HG02981 (cell line): ENCODE data around the gene ZNF575.

Experiments used
- ATAC-seq: cut with Tn5 transposase; IDR thresholded peaks from one replicate; pipeline ENCODE4 v1.9.1; 2021; ENCODE audit warnings: mild to moderate bottlenecking, moderate library complexity; ENCODE audit not compliant: unreplicated experiment

Gene ZNF575

DNA sequence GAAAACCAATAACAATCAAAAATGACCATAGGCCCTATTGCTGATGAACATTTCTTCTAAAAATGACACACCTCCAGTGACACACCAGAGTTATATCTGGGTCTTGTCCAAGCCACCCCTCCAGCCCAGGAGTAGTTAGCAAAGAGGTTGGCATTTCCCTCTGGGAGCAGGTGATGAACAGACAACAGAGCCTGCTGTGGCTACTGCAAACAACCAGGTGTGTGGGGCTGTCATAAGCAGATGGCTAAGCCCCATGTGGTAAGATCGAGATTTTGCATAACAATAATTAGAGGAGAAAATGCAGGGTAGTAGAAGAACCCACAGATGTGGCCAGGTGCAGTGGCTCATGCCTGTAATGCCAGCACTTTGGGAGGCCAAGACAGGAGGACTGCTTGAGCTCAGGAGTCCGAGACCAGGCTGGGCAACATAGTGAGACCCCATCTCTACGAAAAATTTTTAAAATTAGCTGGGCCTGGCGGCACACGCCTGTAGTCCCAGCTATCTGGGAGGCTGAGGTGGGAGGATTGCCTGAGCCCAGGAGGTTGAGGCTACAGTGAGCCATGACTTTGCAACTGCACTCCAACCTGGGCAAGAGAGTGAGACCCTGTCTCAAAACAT is 37.3 kb downstream of the ZNF575 start:
- ATAC-seq: no peak

DNA sequence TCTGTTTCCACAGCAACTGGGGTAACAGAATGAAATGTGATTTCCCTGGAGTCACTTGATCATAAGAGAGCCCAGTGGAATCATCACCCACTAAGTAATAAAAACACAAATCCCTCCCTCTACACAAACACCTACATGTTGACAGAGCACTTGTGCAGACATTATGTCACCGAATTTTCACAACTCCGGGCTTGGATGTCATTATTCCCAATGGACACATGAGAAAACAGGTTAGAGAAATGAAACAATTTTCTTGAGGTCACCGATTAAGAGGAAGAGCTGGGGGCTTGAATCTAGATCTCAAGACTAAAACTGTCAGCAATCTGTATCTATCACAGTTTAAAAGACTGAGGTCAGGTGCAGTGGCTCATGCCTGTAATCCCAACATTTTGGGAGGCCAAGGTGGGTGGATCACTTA is 39.2 kb downstream of the ZNF575 start:
- no peak for ATAC-seq

GRCh38 chr19:43574424-43575155 is 41.6 kb downstream of the ZNF575 start:
- ATAC-seq: no peak

- ATAC-seq: peak; percentile 97
Observed at GRCh38 chr19:43575156-43575950, 42.4 kb downstream of the ZNF575 start, which contains the start of the genes PINLYP and XRCC1. Gene PINLYP (plus strand): TSS chr19:43575801. CDS start chr19:43577192, 1,391 bp downstream. Gene XRCC1 (minus strand): TSS chr19:43575527. CDS start chr19:43575458, 69 bp downstream.

- ATAC-seq: peak; percentile 4
Observed at GRCh38 chr19:43575955-43576878, 43.2 kb downstream of the ZNF575 start.

DNA sequence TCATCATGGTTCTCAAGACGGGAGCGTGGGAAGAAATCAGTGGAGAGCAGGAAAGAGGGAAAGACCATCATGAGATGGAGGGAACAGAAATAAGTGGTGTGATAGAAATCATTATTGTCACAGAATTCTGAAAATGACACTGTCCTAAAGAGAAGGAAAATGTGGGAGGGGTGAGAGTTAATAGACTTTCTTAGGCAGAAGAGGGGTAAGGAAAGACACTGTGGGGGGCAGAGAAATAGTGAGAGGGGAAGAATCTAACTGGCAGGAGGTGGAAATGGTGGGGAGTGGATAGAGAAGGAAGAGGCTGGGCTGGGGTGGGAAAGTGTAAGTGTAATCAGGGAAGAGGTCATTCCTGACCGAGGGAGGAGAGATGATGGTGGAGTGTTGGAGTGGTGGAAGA is 45.8 kb downstream of the ZNF575 start:
- ATAC-seq: no peak

GRCh38 chr19:43581467-43581866 is 48.5 kb downstream of the ZNF575 start:
- ATAC-seq: no peak

GRCh38 chr19:43582495-43582894 is 49.5 kb downstream of the ZNF575 start:
- no peak for ATAC-seq

DNA sequence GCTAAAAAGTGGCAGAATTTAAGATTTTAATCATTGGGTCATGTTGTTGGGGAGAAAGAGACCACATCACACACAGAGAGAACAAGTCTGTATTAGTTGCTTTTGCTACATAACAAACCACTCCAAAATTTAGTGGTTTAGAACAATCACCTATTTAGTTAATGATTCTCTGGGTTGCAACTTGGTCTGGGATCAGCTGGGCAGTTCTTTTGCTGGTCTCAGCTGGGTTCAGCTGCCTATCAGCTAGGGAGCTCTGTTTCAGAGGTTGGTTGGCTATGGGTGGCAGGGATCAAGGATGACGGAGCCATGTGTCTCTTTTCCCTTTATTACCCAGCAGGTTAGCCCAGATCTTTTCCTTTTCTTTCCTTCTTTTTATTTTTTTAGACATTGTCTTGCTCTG is 51.5 kb downstream of the ZNF575 start:
- ATAC-seq: no peak
